Fibroblast of lung (primary cell): ENCODE measurements around the gene TSSK6.

Experiments used
- EZH2 ChIP-seq: IDR thresholded peaks from 2 replicates; pipeline ENCODE4 v1.5.1; 2012; ENCODE audit warnings: low read length, control low read depth, mild to moderate bottlenecking; ENCODE audit errors: missing control alignments
- TF ChIP-seq, protein P1 (sequence below), 2 donors: IDR thresholded peaks in 1 of 2; conservative IDR thresholded peaks in 1 of 2; 1 replicate in 1 of 2; 2 replicates in 1 of 2; pipeline ENCODE4 v1.5.1; 2011 to 2012; ENCODE audit warnings: low read length in 2 of 2, control low read depth in 1 of 2, inconsistent platforms in 1 of 2, low read depth in 1 of 2, mild to moderate bottlenecking in 1 of 2

DNA sequence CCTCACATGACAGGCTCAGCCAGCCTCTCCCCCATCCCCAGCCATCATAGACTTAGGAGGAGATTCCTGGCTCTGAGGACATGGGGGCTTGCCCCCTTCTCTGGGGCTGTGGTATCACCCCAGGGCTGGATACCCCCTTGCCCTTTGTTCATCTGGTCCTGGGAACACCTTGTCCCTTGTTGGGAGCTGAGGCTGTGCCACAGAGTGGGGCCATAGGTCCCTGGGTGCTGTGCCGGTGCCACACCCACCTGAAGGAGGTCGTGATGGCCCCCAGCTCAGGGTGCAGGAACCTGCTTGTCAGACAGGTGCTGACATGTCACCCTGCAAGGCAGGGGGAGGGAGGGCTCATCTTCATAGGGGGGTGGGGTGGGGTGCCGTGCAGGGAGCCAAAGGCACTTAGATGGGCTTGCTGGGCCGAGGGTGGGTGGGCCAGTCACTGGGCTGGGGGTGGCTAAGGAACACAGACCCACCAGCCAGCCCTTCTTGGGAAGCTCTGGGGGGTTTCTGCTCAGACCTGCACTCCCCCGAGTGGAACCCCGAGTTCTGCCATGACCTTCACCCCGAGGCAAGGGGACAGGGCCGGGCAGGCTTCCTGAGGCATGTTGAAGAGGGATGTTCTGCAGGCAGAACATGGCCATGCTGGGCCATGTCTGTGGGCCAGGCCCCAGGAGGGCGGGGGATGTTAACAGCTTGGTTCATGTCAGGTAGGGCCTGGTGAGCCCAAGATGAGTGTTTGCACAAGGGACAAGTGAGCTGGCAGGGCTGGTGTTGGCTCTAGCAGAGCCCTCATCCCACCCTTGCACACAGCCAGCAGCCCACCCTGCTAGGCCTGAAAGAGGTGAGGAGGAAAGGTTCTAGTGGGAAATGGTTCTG is 28.0 kb downstream of the TSSK6 start:
- TF ChIP-seq, protein P1, sequence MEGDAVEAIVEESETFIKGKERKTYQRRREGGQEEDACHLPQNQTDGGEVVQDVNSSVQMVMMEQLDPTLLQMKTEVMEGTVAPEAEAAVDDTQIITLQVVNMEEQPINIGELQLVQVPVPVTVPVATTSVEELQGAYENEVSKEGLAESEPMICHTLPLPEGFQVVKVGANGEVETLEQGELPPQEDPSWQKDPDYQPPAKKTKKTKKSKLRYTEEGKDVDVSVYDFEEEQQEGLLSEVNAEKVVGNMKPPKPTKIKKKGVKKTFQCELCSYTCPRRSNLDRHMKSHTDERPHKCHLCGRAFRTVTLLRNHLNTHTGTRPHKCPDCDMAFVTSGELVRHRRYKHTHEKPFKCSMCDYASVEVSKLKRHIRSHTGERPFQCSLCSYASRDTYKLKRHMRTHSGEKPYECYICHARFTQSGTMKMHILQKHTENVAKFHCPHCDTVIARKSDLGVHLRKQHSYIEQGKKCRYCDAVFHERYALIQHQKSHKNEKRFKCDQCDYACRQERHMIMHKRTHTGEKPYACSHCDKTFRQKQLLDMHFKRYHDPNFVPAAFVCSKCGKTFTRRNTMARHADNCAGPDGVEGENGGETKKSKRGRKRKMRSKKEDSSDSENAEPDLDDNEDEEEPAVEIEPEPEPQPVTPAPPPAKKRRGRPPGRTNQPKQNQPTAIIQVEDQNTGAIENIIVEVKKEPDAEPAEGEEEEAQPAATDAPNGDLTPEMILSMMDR (conservative IDR thresholded peaks at IDR 0.05 in 1 of 2, IDR thresholded peaks at IDR 0.05 in 1 of 2; ENCODE audit: low read depth in 1 of 2, low read length in 2 of 2) = no peak
- no peak for TF ChIP-seq EZH2
